IMR-90 (cell line): ENCODE measurements around the gene GMCL1. TPM values are rescaled to one million over a fixed set of nuclear protein-coding genes. Genes with fewer than 3 reads are reported as not detected.

Experiments used
- ATAC-seq: fragments of 200-7000 bp; cut with Tn5 transposase; 2 replicates; pipeline ENCODE4 v1.9.1; 2020; ENCODE audit warnings: low read depth, mild to moderate bottlenecking, moderate library complexity
- BruUV-seq: library from RNA; stranded (reverse); fragments of 400-500 nt; replicated peaks from 2 replicates; lab custom pipeline; 2021; lab: Mats Ljungman, UMichigan
- CTCF ChIA-PET: fragments of 300-600 bp; formaldehyde crosslinking; extraction: SDS; loops from one replicate; lab custom pipeline; 2021; ENCODE audit warnings: antibody characterized with exemption; lab: Yijun Ruan, JAX
- POLR2A ChIA-PET: fragments of 300-600 bp; sonication (Branson Sonifier 250); formaldehyde crosslinking; loops from one replicate; lab custom pipeline; 2022; ENCODE audit warnings: antibody characterized with exemption; ENCODE audit not compliant: unreplicated experiment; lab: Charles Lee
- DNase-seq: peaks from one replicate; pipeline ENCODE4 v3.0.0; 2013
- H2AFZ ChIP-seq: replicated peaks from 2 replicates; pipeline ENCODE3; 2013; ENCODE audit warnings: low read length, mild to moderate bottlenecking; ENCODE audit not compliant: poor library complexity
- H2AK5ac ChIP-seq: 2 replicates; pipeline ENCODE4 v1.6.1; 2013; ENCODE audit warnings: low read depth, low read length, inconsistent platforms
- H2AK9ac ChIP-seq: replicated peaks from 2 replicates; pipeline ENCODE3; 2013; ENCODE audit warnings: mild to moderate bottlenecking, low read depth, low read length, moderate library complexity; ENCODE audit not compliant: poor library complexity
- H2BK120ac ChIP-seq: 2 replicates; pipeline ENCODE4 v1.6.1; 2013; ENCODE audit warnings: low read depth, low read length, inconsistent platforms
- H2BK15ac ChIP-seq: 3 replicates; pipeline ENCODE4 v1.6.1; 2013; ENCODE audit warnings: low read depth, low read length, inconsistent platforms
- H2BK20ac ChIP-seq: 2 replicates; pipeline ENCODE4 v1.6.1; 2013; ENCODE audit warnings: low read depth, mild to moderate bottlenecking, inconsistent platforms, low read length, moderate library complexity
- H2BK5ac ChIP-seq: 2 replicates; pipeline ENCODE4 v1.6.1; 2013; ENCODE audit warnings: mild to moderate bottlenecking, low read depth, low read length, inconsistent platforms; ENCODE audit not compliant: poor library complexity, severe bottlenecking
- H3K14ac ChIP-seq: replicated peaks from 2 replicates; pipeline ENCODE4 v1.6.1; 2013; ENCODE audit warnings: low read depth, low read length, inconsistent platforms
- H3K18ac ChIP-seq: 2 replicates; pipeline ENCODE4 v1.6.1; 2013; ENCODE audit warnings: low read depth, low read length, control low read depth
- H3K23ac ChIP-seq: 2 replicates; pipeline ENCODE4 v1.6.1; 2013; ENCODE audit warnings: low read depth, low read length, inconsistent platforms
- H3K27ac ChIP-seq: 2 replicates; pipeline ENCODE4 v1.5.1; 2013; ENCODE audit warnings: mild to moderate bottlenecking, control low read depth, low read length; ENCODE audit not compliant: insufficient read depth
- H3K27me3 ChIP-seq: 2 replicates; pipeline ENCODE4 v1.6.1; 2013; ENCODE audit warnings: low read length; ENCODE audit not compliant: control insufficient read depth, insufficient read depth
- H3K36me3 ChIP-seq: 2 replicates; pipeline ENCODE4 v1.6.1; 2013; ENCODE audit warnings: low read length, mixed read lengths; ENCODE audit not compliant: control insufficient read depth, insufficient read depth
- H3K4ac ChIP-seq: 2 replicates; pipeline ENCODE4 v1.6.1; 2013; ENCODE audit warnings: low read depth, low read length, inconsistent platforms
- H3K4me1 ChIP-seq: 2 replicates; pipeline ENCODE4 v1.6.1; 2013; ENCODE audit warnings: low read length, mixed read lengths; ENCODE audit not compliant: control insufficient read depth, insufficient read depth
- H3K4me2 ChIP-seq: 2 replicates; pipeline ENCODE4 v1.6.1; 2013; ENCODE audit warnings: low read depth, mild to moderate bottlenecking, control low read depth, low read length, moderate library complexity
- H3K4me3 ChIP-seq: 2 replicates; pipeline ENCODE4 v1.5.1; 2013; ENCODE audit warnings: low read depth, mild to moderate bottlenecking, control low read depth, low read length, moderate library complexity; ENCODE audit not compliant: insufficient read depth
- H3K56ac ChIP-seq: 2 replicates; pipeline ENCODE4 v1.6.1; 2013; ENCODE audit warnings: low read length, inconsistent platforms; ENCODE audit not compliant: insufficient read depth; ENCODE audit errors: extremely low read depth
- H3K79me1 ChIP-seq, 2 experiments: 2 replicates each; pipeline ENCODE4 v1.6.1; 2013; ENCODE audit warnings: low read length in 2 of 2, inconsistent platforms in 1 of 2, low read depth in 1 of 2
- H3K9ac ChIP-seq: 2 replicates; pipeline ENCODE4 v1.6.1; 2013; ENCODE audit warnings: low read depth, low read length, control low read depth
- H3K9me1 ChIP-seq: 2 replicates; pipeline ENCODE4 v1.6.1; 2013; ENCODE audit warnings: low read length, inconsistent platforms; ENCODE audit not compliant: insufficient read depth
- H3K9me3 ChIP-seq: 2 replicates; pipeline ENCODE4 v1.6.1; 2013; ENCODE audit warnings: low read length; ENCODE audit not compliant: control insufficient read depth, insufficient read depth
- H4K20me1 ChIP-seq: 2 replicates; pipeline ENCODE4 v1.6.1; 2013; ENCODE audit warnings: low read length, inconsistent platforms; ENCODE audit not compliant: insufficient read depth
- H4K5ac ChIP-seq: 2 replicates; pipeline ENCODE4 v1.6.1; 2013; ENCODE audit warnings: mild to moderate bottlenecking, low read depth, low read length, control low read depth
- H4K8ac ChIP-seq, 2 experiments: 2 replicates each; pipeline ENCODE4 v1.6.1; 2013; ENCODE audit warnings: low read depth in 2 of 2, low read length in 2 of 2, control low read depth in 1 of 2, inconsistent platforms in 1 of 2
- H4K91ac ChIP-seq: 2 replicates; pipeline ENCODE4 v1.6.1; 2013; ENCODE audit warnings: low read depth, low read length, inconsistent platforms; ENCODE audit not compliant: insufficient read depth
- CEBPB ChIP-seq: IDR thresholded peaks from 2 replicates; pipeline ENCODE4 v1.6.1; 2012; ENCODE audit warnings: low read depth, low read length, improper control_type of control experiment
- CHD1 ChIP-seq: IDR thresholded peaks from 2 replicates; pipeline ENCODE4 v1.6.1; 2012; ENCODE audit warnings: low read depth, low read length, improper control_type of control experiment
- MXI1 ChIP-seq: IDR thresholded peaks from 2 replicates; pipeline ENCODE4 v1.6.1; 2012; ENCODE audit warnings: low read depth, mild to moderate bottlenecking, low read length, moderate library complexity, borderline replicate concordance
- NFE2L2 ChIP-seq: fragments of 150-350 bp; IDR thresholded peaks from 2 replicates; pipeline ENCODE4 v1.6.1; 2016; ENCODE audit warnings: low read depth, mild to moderate bottlenecking, low read length
- WGBS, 2 experiments: methylation state at CpG; one replicate each; pipeline versions ENCODE4 v1.1.5 to v1.1.7; 2013; ENCODE audit warnings: missing lambda C conversion rate in 2 of 2; ENCODE audit not compliant: insufficient read length in 1 of 2; ENCODE audit errors: extremely low coverage in 2 of 2; 5-methylcytosine and 5-hydroxymethylcytosine counted together
- dilution Hi-C: fragments of 300-500 bp; cut with HindIII; formaldehyde crosslinking; loops from one replicate; pipeline ENCODE4 v1.14.3; 2018; ENCODE audit warnings: low sequenced_read_pairs; ENCODE audit not compliant: unreplicated experiment
- in situ Hi-C: fragments of 300-500 bp; cut with MboI; formaldehyde crosslinking; loops from 3 replicates; pipeline ENCODE4 v1.14.3; 2019; ENCODE audit warnings: low sequenced_read_pairs, inconsistent platforms, mixed read lengths
- intact Hi-C: fragments of 100-400 bp; cut with micrococcal nuclease; formaldehyde crosslinking; loops from 2 replicates; pipeline ENCODE4 v1.10.0; 2022
- microRNA-seq, 2 experiments: library from miRNA; stranded (forward) in 1 of 2; unstranded in 1 of 2; fragments of 10-50 nt in 1 of 2; fragments of <30 nt in 1 of 2; gene quantifications in 1 of 2; microRNA quantifications in 1 of 2; one replicate each; pipeline versions ENCODE3 to v1.1.0; 2013 to 2020; ENCODE audit not compliant: insufficient read depth in 1 of 2, insufficient read length in 1 of 2, unreplicated experiment in 1 of 2
- polyA plus RNA-seq, 3 experiments: library from polyadenylated mRNA; depleted of rRNA; stranded (reverse); fragments of >200 nt; gene quantifications; 2 replicates each; pipeline ENCODE4 v1.2.3, GENCODE V29; 2012; ENCODE audit warnings: low replicate concordance in 1 of 3
- small RNA-seq, 5 experiments: library from RNA; depleted of rRNA; stranded (forward); fragments of <200 nt; gene quantifications; one replicate each; pipeline ENCODE3, GENCODE V24; 2012
- total RNA-seq: library from RNA; depleted of rRNA; stranded (reverse); fragments of >200 nt; gene quantifications from 2 replicates; pipeline ENCODE4 v1.2.3, GENCODE V29; 2012; rRNA removed

Gene GMCL1
- total and polyA plus RNA-seq, 2 of the 4 experiments (the other 2 are of a cell fraction), result 2.8 to 3.4 TPM

DNA sequence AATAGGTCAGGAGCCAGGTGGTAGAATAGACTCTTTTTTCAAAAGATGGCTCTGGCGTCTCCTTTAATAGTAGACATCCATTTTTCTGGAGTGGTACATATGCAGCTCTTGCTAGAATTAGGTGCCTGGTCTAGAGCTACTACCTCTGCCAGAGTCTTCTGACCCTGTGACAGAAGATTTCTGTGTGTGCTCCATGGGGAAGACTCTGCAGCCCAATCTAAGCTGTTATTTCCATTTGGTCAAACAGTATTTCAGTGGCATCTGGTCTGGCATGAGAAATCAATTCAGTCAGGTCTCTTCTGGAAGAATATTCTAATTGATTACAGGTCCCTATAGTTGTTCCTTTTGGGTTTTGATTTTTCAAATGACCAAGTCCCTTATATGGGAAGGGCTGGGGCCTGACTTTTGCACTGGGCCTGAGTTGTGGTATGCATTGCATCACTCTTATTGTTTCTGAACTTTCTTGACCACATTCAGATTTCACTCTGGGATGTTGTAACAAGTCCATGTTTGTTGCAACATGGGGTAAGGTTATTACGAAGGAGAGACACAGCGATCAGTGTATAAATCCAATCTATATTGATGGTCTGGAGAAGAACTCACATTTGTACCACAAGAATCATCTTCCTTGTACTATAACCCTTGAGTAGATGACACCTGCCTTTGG is 97.5 kb downstream of the GMCL1 start:
- Histone ChIP-seq H3K18ac (no peak overlapping the region), H4K91ac (no peak overlapping the region), H3K4me3 (no peak overlapping the region), H2BK20ac (0 out of 2 replicates have a peak overlapping the region, but pooled peaks have one; percentile 9), H2BK120ac (no peak overlapping the region), H3K23ac (no peak overlapping the region), H3K4me2 (no peak overlapping the region), H3K27me3 (no peaks in the 10 kb centered on the region), H3K4ac (no peak overlapping the region), H3K14ac (no peak overlapping the region), H2AK5ac (peak overlapping the region; percentile 24; the same call in 1 of the 2 replicates), H3K27ac (no peak overlapping the region), H4K5ac (no peak overlapping the region), H3K9ac (no peak overlapping the region), H3K9me3 (no peaks in the 10 kb centered on the region), H4K8ac (peak overlapping the region in 1 of 2 experiments; percentile 17; a peak in 1 of 4 replicates), H3K4me1 (peaks cover 2% of the 10 kb centered on the region; the same call in 1 of the 2 replicates), H4K20me1 (no peaks in the 10 kb centered on the region), H3K79me1 (peaks cover 6 to 14% of the 10 kb centered on the region in 2 experiments; a peak in 2 of 4 replicates), H2AK9ac (no peak overlapping the region), H2BK5ac (no peak overlapping the region), H2BK15ac (no peak overlapping the region), H3K9me1 (peaks cover 3% of the 10 kb centered on the region; the same call in 1 of the 2 replicates), H3K36me3 (peaks cover 4% of the 10 kb centered on the region), H3K56ac (no peak overlapping the region), H2AFZ (no peak overlapping the region)
- DNase-seq (peak; percentile 45), ATAC-seq (no peak)
- intact Hi-C loops (no loop called here), in situ Hi-C loops (no loop called here), dilution Hi-C loops (no loop called here)
- ChIA-PET CTCF (interaction anchor here (0.5 kb wide), 1 partner anchor 228 kb away, joined by 3 read pairs; no protein-coding TSS in a partner anchor), POLR2A (no interaction called here)
- TF ChIP-seq NFE2L2 (no peak), MXI1 (no peak), CEBPB (peak; percentile 89), CHD1 (no peak)
- no CpG with 5 or more reads among the region's 3 CpGs for WGBS, 2 experiments
- no TSS peak for BruUV-seq

Small RNA genes within 50 kb of the gene (microRNA-seq; reads per million reads assigned to microRNA genes)
- gene RPL23AP92 (ENCODE audit: insufficient read depth, insufficient read length), result not detected

Small RNA genes within 50 kb of the gene (small RNA-seq; reads per million reads assigned to genes)
- gene RPL23AP92, result 0 reads per million in 5 experiments

Other genes starting within 250 kb of the GMCL1 start
- gene AAK1, start 185.9 kb upstream of the GMCL1 start, total RNA-seq, result 26.5 and 34.7 TPM in 2 replicates
- gene AAK1, start 185.9 kb upstream of the GMCL1 start, polyA plus RNA-seq (2012; rRNA removed), result 21.9 and 22.1 TPM in 2 replicates
- 22.2 and 25.8 TPM in 2 replicates for gene ANXA4, start 87.5 kb upstream of the GMCL1 start, total RNA-seq
- gene ANXA4, start 87.5 kb upstream of the GMCL1 start, polyA plus RNA-seq (2012; rRNA removed), result 72.0 and 113 TPM in 2 replicates
- gene SNRNP27, start 64.3 kb downstream of the GMCL1 start, total RNA-seq, result 8.8 and 36.1 TPM in 2 replicates
- 41.5 and 48.3 TPM in 2 replicates for gene SNRNP27, start 64.3 kb downstream of the GMCL1 start, polyA plus RNA-seq (2012; rRNA removed)
- 2.0 and 3.1 TPM in 2 replicates for gene MXD1, start 85.4 kb downstream of the GMCL1 start, total RNA-seq
- gene MXD1, start 85.4 kb downstream of the GMCL1 start, polyA plus RNA-seq (2012; rRNA removed), result 3.7 TPM in 2 replicates
- gene ASPRV1, start 132.0 kb downstream of the GMCL1 start, total RNA-seq, result 0.18 and 0.28 TPM in 2 replicates
- 0.09 and 0.14 TPM in 2 replicates for gene ASPRV1, start 132.0 kb downstream of the GMCL1 start, polyA plus RNA-seq (2012; rRNA removed)